ENCODE measurements around the gene DIO1.

DIO1 gene

DNA sequence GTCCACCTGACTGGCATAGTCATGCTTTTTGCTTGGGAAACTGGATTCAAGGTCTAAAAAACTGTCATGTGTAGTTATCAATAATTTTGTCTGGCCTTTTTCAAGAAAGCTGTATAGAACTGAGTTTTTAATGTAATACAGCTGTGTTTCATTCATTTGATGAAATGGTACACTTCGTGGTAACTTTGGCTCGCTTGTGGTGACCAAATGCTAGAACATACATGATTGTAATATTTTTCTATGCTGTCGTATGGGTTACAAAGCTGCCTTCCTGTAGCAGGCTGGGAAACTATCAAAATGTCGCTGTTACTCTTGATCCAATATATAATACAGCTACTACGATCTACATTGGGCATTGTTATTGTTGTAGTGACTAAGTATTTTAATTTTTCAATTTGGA, 54.3 kb downstream of the DIO1 start:
- H3K79me2 ChIP-seq (ENCODE audit: control insufficient read depth, insufficient read depth, low read length), result peaks cover 24% of the 10 kb centered on the region
- no peak overlapping the region for H3K4me3 ChIP-seq (ENCODE audit: low read length)
- no peak for DNase-seq
- H3K18ac ChIP-seq (ENCODE audit: low read length), result no peak overlapping the region
- no peaks in the 10 kb centered on the region for H3K27me3 ChIP-seq (ENCODE audit: insufficient read depth, low read length, poor library complexity)
- H3K4ac ChIP-seq (ENCODE audit: low read depth, low read length), result no peak overlapping the region
- H3K4me2 ChIP-seq (ENCODE audit: low read length), result no peak overlapping the region
- no peak overlapping the region for H2BK120ac ChIP-seq (ENCODE audit: low read depth, low read length)
- H2BK5ac ChIP-seq (ENCODE audit: low read length), result no peak overlapping the region
- no peaks in the 10 kb centered on the region for H3K36me3 ChIP-seq (ENCODE audit: control insufficient read depth, insufficient read depth, low read length)
- no peak overlapping the region for H2AK5ac ChIP-seq (ENCODE audit: low read length)
- no peak overlapping the region for H4K5ac ChIP-seq (ENCODE audit: low read length)
- H3K9ac ChIP-seq (ENCODE audit: low read length), result no peak overlapping the region
- H3K27ac ChIP-seq (ENCODE audit: low read depth, low read length), result no peak overlapping the region
- no CpG with 5 or more reads among the region's 5 CpGs for WGBS (ENCODE audit: extremely low coverage, insufficient coverage, low lambda C conversion rate)
- peaks cover 23% of the 10 kb centered on the region for H3K79me1 ChIP-seq (ENCODE audit: low read length)
- H3K23ac ChIP-seq (ENCODE audit: low read length), result no peak overlapping the region
- no peak overlapping the region for H2BK15ac ChIP-seq (replicated peaks; ENCODE audit: low read depth)
- H4K8ac ChIP-seq (ENCODE audit: low read depth, low read length), result no peak overlapping the region
- H3K4me1 ChIP-seq (ENCODE audit: control insufficient read depth, low read depth, low read length), result peaks cover 2% of the 10 kb centered on the region
- peak overlapping the region; percentile 22 for H3K56ac ChIP-seq (ENCODE audit: low read length)

DNA sequence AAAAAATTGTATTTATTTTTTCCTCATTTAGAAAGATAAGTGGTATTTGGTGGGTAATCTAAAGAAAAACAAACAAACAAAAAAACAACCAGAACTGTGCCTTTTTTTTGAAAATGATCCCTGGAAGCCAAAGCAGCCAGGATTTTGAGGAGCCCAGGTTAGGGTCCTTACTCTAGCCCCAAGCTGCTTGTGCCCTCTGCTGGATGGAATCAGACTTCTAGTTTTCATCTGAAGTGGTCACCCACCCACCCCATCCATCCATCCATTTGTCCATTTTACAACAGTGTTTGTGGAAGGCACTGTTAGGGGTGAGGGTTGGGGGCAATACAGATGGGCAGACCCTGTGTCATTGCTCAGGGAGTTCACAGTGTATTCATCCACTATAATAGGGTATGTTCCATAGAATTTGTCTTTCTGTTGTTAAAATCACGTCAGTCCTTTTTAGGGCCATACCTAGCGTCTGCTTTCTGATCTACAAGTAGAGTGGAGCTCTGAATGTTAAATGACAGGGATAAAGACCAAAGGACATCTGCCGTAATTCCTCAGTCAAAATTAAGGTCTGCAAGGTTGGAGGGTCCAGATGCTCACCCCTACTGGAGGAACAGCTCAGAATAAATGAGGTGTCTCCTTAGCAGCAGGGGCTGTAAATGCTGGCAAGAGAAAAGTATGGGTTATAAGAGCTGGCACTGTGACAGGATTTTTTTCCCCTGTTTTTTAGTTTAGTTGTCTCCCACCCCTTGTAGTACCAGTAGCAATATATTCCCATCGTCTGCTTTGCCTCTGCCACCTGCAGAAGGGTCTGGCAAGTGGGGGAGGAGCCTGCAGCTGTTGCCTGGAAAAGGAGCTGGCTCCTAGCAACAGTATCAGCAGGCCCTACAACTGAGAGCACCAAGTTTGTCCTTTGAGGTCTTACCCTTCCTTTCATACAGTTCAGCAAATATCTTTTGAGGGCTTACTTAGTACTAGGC, 55.3 kb downstream of the DIO1 start:
- H3K18ac ChIP-seq (ENCODE audit: low read length), result no peak overlapping the region
- peaks cover 23% of the 10 kb centered on the region for H3K79me1 ChIP-seq (ENCODE audit: low read length)
- H3K56ac ChIP-seq (ENCODE audit: low read length), result no peak overlapping the region
- H2BK5ac ChIP-seq (ENCODE audit: low read length), result no peak overlapping the region
- H3K36me3 ChIP-seq (ENCODE audit: control insufficient read depth, insufficient read depth, low read length), result no peaks in the 10 kb centered on the region
- peaks cover 2% of the 10 kb centered on the region for H3K4me1 ChIP-seq (ENCODE audit: control insufficient read depth, low read depth, low read length)
- H4K8ac ChIP-seq (ENCODE audit: low read depth, low read length), result no peak overlapping the region
- H2AK5ac ChIP-seq (ENCODE audit: low read length), result no peak overlapping the region
- no peak overlapping the region for H4K5ac ChIP-seq (ENCODE audit: low read length)
- H3K4ac ChIP-seq (ENCODE audit: low read depth, low read length), result no peak overlapping the region
- H3K9ac ChIP-seq (ENCODE audit: low read length), result no peak overlapping the region
- H3K4me2 ChIP-seq (ENCODE audit: low read length), result no peak overlapping the region
- DNase-seq, result peak; percentile 75
- H3K27me3 ChIP-seq (ENCODE audit: insufficient read depth, low read length, poor library complexity), result no peaks in the 10 kb centered on the region
- H3K79me2 ChIP-seq (ENCODE audit: control insufficient read depth, insufficient read depth, low read length), result peaks cover 24% of the 10 kb centered on the region
- WGBS (ENCODE audit: extremely low coverage, insufficient coverage, low lambda C conversion rate), result no CpG with 5 or more reads among the region's 4 CpGs
- no peak overlapping the region for H3K27ac ChIP-seq (ENCODE audit: low read depth, low read length)
- no peak overlapping the region for H2BK120ac ChIP-seq (ENCODE audit: low read depth, low read length)
- H3K23ac ChIP-seq (ENCODE audit: low read length), result no peak overlapping the region
- H2BK15ac ChIP-seq (replicated peaks; ENCODE audit: low read depth), result no peak overlapping the region
- H3K4me3 ChIP-seq (ENCODE audit: low read length), result no peak overlapping the region

DNA sequence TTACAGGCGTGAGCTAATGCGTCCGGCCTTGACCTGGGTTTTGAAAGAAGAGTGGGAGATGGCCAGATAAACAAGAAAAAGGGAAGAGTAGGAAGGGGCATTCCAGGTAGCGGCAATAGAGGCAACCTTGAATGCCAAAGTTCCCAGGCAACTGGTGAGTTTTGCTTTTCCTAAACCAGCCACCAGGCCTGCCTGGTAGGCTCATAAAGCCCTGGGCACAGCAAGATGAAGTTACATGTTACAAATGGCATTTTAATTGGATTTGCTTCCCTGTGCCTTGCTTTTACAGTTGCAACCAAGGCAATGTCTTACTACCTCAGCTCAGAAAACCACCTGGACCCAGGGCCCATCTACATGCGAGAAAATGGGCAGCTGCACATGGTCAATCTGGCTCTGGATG, 57.7 kb downstream of the DIO1 start:
- Histone ChIP-seq H3K9ac (ENCODE audit: low read length) (no peak overlapping the region), H3K4ac (ENCODE audit: low read depth, low read length) (no peak overlapping the region), H2BK120ac (ENCODE audit: low read depth, low read length) (no peak overlapping the region), H4K5ac (ENCODE audit: low read length) (no peak overlapping the region), H3K4me1 (ENCODE audit: control insufficient read depth, low read depth, low read length) (peaks cover 3% of the 10 kb centered on the region), H3K56ac (ENCODE audit: low read length) (no peak overlapping the region), H3K4me3 (ENCODE audit: low read length) (no peak overlapping the region), H2BK15ac (replicated peaks; ENCODE audit: low read depth) (no peak overlapping the region), H3K18ac (ENCODE audit: low read length) (no peak overlapping the region), H3K27me3 (ENCODE audit: insufficient read depth, low read length, poor library complexity) (no peaks in the 10 kb centered on the region), H3K79me2 (ENCODE audit: control insufficient read depth, insufficient read depth, low read length) (peaks cover 21% of the 10 kb centered on the region), H2AK5ac (ENCODE audit: low read length) (no peak overlapping the region), H3K79me1 (ENCODE audit: low read length) (peaks cover 20% of the 10 kb centered on the region), H3K4me2 (ENCODE audit: low read length) (no peak overlapping the region), H3K23ac (ENCODE audit: low read length) (no peak overlapping the region), H2BK5ac (ENCODE audit: low read length) (no peak overlapping the region), H4K8ac (ENCODE audit: low read depth, low read length) (no peak overlapping the region), H3K36me3 (ENCODE audit: control insufficient read depth, insufficient read depth, low read length) (no peaks in the 10 kb centered on the region), H3K27ac (ENCODE audit: low read depth, low read length) (no peak overlapping the region)
- peak; percentile 44 for DNase-seq
- no CpG with 5 or more reads among the region's 5 CpGs for WGBS (ENCODE audit: extremely low coverage, insufficient coverage, low lambda C conversion rate)

DNA sequence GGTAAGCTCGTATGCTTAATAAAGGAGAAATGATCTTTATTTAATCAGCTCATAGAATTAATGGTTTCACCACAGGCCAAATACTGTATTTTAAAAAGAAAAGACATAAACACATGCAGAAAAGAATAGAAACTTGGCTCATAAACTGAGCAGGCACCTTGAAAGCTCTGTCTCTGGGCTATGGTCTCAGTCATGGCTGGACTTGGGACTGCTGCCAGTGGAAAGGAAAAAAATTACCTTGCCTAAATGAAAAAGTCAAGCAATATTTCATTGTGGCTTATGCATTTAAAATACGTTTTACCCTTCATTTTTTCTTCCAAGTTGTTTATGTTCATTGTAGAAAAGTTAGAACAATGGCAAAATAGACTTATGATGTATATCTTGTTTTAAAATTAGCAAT, 60.1 kb downstream of the DIO1 start:
- WGBS (ENCODE audit: extremely low coverage, insufficient coverage, low lambda C conversion rate), result no CpG with 5 or more reads among the region's 2 CpGs

DNA sequence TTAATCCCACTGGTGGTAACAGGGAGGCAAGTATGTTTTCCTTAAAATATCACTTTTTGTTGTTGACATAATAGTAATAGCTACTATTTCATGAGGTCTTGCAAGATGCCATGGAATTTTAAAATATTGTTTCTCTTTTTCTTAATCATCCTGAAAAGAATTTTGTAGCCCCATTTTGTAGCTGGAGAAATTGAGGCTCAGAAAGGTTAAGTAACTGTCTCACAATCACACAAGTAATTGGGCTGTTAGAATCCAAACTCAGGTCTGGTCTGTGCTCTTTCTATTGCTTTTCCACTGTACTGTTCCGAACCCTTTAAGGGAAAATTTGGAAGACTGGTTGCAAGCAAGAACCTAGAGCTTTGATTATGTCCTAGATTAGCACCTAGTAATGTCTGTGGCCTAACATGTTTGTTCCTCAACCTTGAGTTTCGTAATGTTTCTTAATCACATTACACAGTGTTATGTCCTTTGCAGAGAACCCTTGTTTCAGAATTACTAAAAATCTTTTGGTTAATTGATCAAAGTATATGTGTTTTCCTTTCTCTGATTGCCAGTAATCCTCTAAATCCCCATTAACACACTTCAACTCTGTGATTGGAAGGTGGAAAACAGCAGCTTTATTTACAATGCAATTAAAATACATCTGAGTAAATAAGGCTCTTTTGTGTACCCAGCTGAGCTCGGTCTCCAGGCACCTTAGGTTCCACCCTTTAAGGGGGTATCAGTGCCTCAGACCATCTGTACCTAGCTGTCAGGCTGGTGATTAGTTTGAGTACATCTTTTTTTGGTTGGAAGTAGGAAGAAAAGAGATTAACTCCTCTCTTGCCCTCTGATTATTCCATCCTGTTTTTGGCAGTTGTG, 62.6 kb downstream of the DIO1 start:
- WGBS (ENCODE audit: extremely low coverage, insufficient coverage, low lambda C conversion rate), result no CpG with 5 or more reads among the region's 3 CpGs
- Histone ChIP-seq H3K27ac (ENCODE audit: low read depth, low read length) (peak overlapping the region; percentile 87), H4K5ac (ENCODE audit: low read length) (no peak overlapping the region)

More for the DNA sequence above, 60.1 kb downstream of the DIO1 start:
- Histone ChIP-seq H3K9ac (ENCODE audit: low read length) (no peak overlapping the region), H3K4me3 (ENCODE audit: low read length) (no peak overlapping the region), H3K79me2 (ENCODE audit: control insufficient read depth, insufficient read depth, low read length) (peaks cover 11% of the 10 kb centered on the region), H2BK120ac (ENCODE audit: low read depth, low read length) (no peak overlapping the region), H3K18ac (ENCODE audit: low read length) (no peak overlapping the region), H4K8ac (ENCODE audit: low read depth, low read length) (no peak overlapping the region), H3K4me2 (ENCODE audit: low read length) (no peak overlapping the region), H2AK5ac (ENCODE audit: low read length) (no peak overlapping the region), H2BK5ac (ENCODE audit: low read length) (no peak overlapping the region), H3K36me3 (ENCODE audit: control insufficient read depth, insufficient read depth, low read length) (no peaks in the 10 kb centered on the region), H3K23ac (ENCODE audit: low read length) (no peak overlapping the region), H2BK15ac (replicated peaks; ENCODE audit: low read depth) (no peak overlapping the region), H3K27ac (ENCODE audit: low read depth, low read length) (no peak overlapping the region), H3K56ac (ENCODE audit: low read length) (no peak overlapping the region), H3K4ac (ENCODE audit: low read depth, low read length) (no peak overlapping the region), H3K79me1 (ENCODE audit: low read length) (peaks cover 13% of the 10 kb centered on the region), H3K4me1 (ENCODE audit: control insufficient read depth, low read depth, low read length) (peaks cover 13% of the 10 kb centered on the region), H3K27me3 (ENCODE audit: insufficient read depth, low read length, poor library complexity) (no peaks in the 10 kb centered on the region), H4K5ac (ENCODE audit: low read length) (no peak overlapping the region)
- no peak for DNase-seq

More for the DNA sequence above, 62.6 kb downstream of the DIO1 start:
- Histone ChIP-seq H3K36me3 (ENCODE audit: control insufficient read depth, insufficient read depth, low read length) (no peaks in the 10 kb centered on the region), H4K8ac (ENCODE audit: low read depth, low read length) (no peak overlapping the region), H3K56ac (ENCODE audit: low read length) (peak overlapping the region; percentile 38), H3K27me3 (ENCODE audit: insufficient read depth, low read length, poor library complexity) (no peaks in the 10 kb centered on the region), H2BK15ac (replicated peaks; ENCODE audit: low read depth) (peak overlapping the region; percentile 57), H3K4me3 (ENCODE audit: low read length) (no peak overlapping the region), H3K4me2 (ENCODE audit: low read length) (no peak overlapping the region), H3K4me1 (ENCODE audit: control insufficient read depth, low read depth, low read length) (peaks cover 13% of the 10 kb centered on the region), H3K4ac (ENCODE audit: low read depth, low read length) (peak overlapping the region; percentile 79), H2BK5ac (ENCODE audit: low read length) (no peak overlapping the region), H3K9ac (ENCODE audit: low read length) (peak overlapping the region; percentile 26), H3K23ac (ENCODE audit: low read length) (peak overlapping the region; percentile 55), H3K79me1 (ENCODE audit: low read length) (no peaks in the 10 kb centered on the region), H2AK5ac (ENCODE audit: low read length) (no peak overlapping the region), H3K79me2 (ENCODE audit: control insufficient read depth, insufficient read depth, low read length) (no peaks in the 10 kb centered on the region), H2BK120ac (ENCODE audit: low read depth, low read length) (no peak overlapping the region), H3K18ac (ENCODE audit: low read length) (peak overlapping the region; percentile 92)
- no peak for DNase-seq
